GM06990 (cell line): Measurements from ENCODE around the gene ST8SIA1.
A peak's percentile ranks its signal among the peaks of the same experiment; 100 is the strongest.
"Not testable (repeated sequence)": the region's sequence is repeated elsewhere in the genome, so short reads cannot be mapped to it uniquely, and the experiment has no call there.

Source experiments
- DNase-seq: peaks from one replicate; pipeline ENCODE4 v3.0.0-alpha.2; 2011; ENCODE audit not compliant: insufficient read length; ENCODE audit errors: extremely low read depth
- H3K27me3 ChIP-seq: replicated peaks from 2 replicates; pipeline ENCODE4 v1.6.0; 2011; ENCODE audit warnings: low read length; ENCODE audit not compliant: control insufficient read depth, insufficient read depth
- H3K36me3 ChIP-seq: 2 replicates; pipeline ENCODE4 v1.5.1; 2011; ENCODE audit warnings: low read length; ENCODE audit not compliant: control insufficient read depth, insufficient read depth
- H3K4me3 ChIP-seq: replicated peaks from 2 replicates; pipeline ENCODE4 v1.5.1; 2011; ENCODE audit warnings: low read depth, mild to moderate bottlenecking, control low read depth, low read length
- TF ChIP-seq, protein P1 (sequence below): IDR thresholded peaks from 2 replicates; pipeline ENCODE4 v1.5.1; 2011; ENCODE audit warnings: low read length, control low read depth, mild to moderate bottlenecking, inconsistent platforms; ENCODE audit not compliant: insufficient read depth, poor library complexity, severe bottlenecking

ST8SIA1 gene, protein sequence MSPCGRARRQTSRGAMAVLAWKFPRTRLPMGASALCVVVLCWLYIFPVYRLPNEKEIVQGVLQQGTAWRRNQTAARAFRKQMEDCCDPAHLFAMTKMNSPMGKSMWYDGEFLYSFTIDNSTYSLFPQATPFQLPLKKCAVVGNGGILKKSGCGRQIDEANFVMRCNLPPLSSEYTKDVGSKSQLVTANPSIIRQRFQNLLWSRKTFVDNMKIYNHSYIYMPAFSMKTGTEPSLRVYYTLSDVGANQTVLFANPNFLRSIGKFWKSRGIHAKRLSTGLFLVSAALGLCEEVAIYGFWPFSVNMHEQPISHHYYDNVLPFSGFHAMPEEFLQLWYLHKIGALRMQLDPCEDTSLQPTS

DNA sequence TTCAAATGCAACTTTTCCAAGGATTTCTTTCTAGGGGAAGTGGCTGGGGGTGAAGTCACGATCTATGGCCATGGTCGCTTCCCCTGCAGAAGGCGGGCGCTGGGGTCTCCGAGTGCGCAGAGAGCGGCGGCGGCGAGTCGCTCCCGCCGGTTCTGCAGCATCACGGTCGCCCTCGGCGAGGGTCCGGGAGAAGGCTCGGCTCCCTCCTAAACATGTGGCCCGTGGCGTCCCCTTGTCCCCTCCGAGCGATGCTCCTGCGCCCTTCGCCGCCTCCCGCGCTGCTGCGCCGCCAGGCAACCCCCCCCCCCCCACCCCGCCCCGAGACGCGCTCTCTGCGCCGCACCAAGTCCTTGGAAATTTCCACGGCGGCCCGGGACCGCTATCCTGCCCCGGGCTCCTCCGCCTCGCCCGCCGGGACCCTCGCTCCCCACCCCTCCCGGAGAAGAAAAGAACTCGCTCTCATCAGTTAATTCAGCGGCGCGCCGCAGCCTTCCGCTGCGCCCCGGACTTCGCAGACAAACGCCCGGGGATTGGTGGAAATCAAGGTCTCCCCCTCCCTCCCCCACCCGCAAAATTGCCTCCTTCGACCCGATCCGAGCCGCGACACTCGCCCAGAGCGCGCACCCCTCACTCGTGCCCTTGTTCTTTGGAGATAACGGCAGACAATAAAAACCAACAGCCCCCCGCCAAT, at the start of gene ST8SIA1:
Gene ST8SIA1 (minus strand): TSS at position 298 of the 691 bp plus-strand sequence. CDS start 475 bp downstream, outside the sequence.
- TF ChIP-seq, protein P1, sequence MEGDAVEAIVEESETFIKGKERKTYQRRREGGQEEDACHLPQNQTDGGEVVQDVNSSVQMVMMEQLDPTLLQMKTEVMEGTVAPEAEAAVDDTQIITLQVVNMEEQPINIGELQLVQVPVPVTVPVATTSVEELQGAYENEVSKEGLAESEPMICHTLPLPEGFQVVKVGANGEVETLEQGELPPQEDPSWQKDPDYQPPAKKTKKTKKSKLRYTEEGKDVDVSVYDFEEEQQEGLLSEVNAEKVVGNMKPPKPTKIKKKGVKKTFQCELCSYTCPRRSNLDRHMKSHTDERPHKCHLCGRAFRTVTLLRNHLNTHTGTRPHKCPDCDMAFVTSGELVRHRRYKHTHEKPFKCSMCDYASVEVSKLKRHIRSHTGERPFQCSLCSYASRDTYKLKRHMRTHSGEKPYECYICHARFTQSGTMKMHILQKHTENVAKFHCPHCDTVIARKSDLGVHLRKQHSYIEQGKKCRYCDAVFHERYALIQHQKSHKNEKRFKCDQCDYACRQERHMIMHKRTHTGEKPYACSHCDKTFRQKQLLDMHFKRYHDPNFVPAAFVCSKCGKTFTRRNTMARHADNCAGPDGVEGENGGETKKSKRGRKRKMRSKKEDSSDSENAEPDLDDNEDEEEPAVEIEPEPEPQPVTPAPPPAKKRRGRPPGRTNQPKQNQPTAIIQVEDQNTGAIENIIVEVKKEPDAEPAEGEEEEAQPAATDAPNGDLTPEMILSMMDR, result no peak
- Histone ChIP-seq H3K4me3 (peak within 1 kb of the TSS; percentile 60), H3K27me3 (no peaks in the 10 kb centered on the region; the same call in 1 of the 2 replicates), H3K36me3 (no peaks in the 10 kb centered on the region)
- no peak for DNase-seq

DNA sequence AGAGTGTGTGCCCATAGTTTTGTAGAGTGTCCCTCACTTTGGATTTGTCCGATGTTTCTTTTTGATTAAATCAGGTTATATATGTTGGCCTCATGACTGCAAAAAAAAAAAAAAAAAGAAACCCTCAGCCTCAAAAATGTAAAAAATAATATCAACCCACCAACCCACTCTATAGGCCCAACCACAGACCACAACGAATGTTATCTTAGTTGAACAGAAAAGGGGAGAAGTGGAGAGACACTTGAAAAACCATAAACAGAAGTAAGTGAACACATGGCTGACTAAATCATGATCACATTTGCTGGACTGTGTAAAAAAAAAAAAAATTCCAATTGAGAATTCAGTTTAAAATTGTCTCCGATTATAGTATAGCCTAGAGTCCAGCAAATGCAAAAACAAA, 45.5 kb upstream of the ST8SIA1 start:
- DNase-seq, result no peak
- no peak overlapping the region for H3K4me3 ChIP-seq

DNA sequence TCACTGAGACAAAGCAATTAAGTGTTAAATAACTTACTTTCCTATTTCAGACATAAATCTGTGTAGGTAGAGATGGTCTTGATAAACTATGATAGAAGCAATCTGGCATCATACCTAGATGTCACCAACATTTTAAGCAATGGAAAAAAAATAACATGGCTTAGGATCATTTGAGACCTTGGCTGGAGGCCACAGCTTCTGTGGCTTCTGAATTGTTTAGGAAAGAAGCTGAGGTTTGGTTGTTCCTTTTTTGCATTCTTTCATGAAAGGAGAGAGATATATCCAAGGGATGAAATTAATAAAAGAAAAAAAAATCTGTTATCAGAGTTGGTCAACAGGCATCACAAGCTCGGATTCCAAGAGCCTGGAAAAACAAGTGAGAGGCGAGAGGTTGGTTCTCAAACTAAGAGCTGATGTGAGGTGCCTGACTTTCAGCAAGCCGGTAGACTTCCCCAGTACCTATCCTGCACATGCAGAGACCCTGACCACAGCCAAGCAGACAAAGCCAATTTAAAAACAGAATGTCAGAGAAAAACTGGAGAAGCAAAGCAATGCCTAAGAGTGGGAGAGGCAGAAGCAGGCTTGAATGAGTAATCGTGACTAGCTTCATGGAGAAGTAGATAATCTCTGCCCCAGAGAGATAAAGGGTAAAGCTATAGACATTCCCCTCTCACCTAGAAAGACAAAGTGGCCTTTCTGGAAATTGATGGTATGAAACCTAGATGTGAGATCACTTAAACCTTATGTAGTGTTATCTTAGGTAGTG, 43.4 kb upstream of the ST8SIA1 start:
- no peaks in the 10 kb centered on the region for H3K36me3 ChIP-seq
- no peak for DNase-seq
- H3K4me3 ChIP-seq, result no peak overlapping the region
- TF ChIP-seq, protein P1, result no peak
- no peaks in the 10 kb centered on the region for H3K27me3 ChIP-seq

More for the DNA sequence above, 45.5 kb upstream of the ST8SIA1 start:
- no peaks in the 10 kb centered on the region for H3K36me3 ChIP-seq
- TF ChIP-seq, protein P1, result no peak
- H3K27me3 ChIP-seq, result no peaks in the 10 kb centered on the region

DNA sequence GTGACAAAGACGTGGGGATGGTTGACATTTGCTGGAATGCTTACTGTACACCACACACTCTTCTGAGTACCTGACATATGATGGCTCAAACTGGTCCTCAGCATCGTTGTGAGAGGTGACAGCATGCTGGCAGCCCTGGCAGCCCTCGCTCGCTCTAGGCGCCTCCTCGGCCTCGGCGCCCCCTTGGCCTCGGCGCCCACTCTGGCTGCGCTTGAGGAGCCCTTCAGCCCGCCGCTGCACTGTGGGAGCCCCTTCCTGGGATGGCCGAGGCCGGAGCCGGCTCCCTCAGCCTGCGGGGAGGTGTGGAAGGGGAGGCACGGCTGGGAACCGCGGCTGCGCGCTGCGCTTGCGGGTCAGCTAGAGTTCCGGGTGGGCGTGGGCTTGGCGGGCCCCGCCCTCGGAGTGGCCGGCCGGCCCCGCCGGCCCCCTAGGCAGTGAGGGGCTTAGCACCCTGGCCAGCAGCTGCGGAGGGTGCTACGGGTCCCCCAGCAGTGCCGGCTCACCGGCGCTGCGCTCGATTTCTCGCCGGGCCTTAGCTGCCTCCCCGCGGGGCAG, 42.2 kb upstream of the ST8SIA1 start:
- H3K36me3 ChIP-seq, DNase-seq, H3K4me3 ChIP-seq, H3K27me3 ChIP-seq: not testable (repeated sequence)

DNA sequence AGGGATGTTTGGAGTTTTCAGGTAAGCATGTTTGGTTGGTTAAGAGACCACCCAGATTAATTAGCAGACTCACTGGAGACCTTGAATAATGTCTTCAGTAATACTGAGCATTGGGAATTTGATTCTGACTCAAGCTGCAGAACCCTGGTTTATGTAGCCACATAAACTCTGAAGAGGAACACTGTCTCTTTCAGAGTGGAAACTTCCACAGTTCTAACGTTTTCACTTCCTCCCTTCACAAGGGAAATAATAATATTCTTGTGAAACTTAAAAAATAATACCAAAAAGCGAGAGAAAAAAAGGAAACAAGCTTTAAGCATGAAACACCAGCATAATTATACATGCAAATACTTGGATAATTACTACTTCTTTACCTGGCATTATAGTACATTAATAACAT, 40.0 kb upstream of the ST8SIA1 start:
- Histone ChIP-seq H3K27me3 (no peaks in the 10 kb centered on the region), H3K36me3 (no peaks in the 10 kb centered on the region), H3K4me3 (no peak overlapping the region)
- TF ChIP-seq, protein P1, result no peak
- no peak for DNase-seq
